GM11168 (cell line): ENCODE measurements around the gene NDST1.

Source experiments
- in situ Hi-C: fragments of 300-500 bp; cut with MboI; formaldehyde crosslinking; loops from one replicate; pipeline ENCODE4 v1.12.0; 2022; ENCODE audit warnings: low sequenced_read_pairs; ENCODE audit not compliant: unreplicated experiment

NDST1 gene

DNA sequence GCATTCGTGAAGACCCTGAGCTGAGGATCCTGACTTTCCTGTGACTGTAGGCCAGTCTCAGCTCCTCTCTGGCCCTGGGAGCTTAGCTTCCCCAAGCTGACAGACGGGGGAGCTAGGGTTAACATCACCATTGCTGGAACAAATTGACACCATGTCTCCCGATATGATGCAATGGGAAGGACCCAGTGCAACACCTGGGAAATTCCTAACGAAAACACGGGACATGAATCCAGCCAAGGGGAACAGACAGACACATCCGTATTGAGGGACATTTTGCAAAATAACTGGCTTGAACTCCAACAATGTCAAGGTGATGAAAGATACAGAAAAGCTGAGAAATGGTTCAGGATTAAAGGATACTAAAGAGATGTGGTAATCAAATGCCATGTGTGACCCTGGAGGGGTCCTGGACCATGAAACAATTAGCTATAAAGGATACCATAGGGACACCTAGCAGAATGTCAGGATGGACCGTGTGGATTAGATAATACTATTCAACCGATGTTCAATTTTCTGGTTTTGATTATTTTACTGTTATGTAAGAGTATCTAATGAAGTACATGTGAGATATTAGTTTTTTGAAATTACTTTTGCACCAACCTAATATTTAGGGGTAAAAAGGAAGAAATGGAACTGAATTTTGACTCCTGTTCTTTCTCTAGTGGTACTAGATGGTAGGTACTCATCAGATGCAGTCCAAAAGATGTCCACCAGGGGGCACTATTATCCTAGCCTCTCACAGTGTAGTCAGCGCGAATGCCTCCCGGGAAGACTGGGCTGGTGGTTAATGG lies 52.7 kb downstream of the NDST1 start:
- in situ Hi-C loops: loop anchor here (5.0 to 25.0 kb wide), 2 partner anchors 92 to 277 kb away; partner anchors contain the start of gene IRGM

DNA sequence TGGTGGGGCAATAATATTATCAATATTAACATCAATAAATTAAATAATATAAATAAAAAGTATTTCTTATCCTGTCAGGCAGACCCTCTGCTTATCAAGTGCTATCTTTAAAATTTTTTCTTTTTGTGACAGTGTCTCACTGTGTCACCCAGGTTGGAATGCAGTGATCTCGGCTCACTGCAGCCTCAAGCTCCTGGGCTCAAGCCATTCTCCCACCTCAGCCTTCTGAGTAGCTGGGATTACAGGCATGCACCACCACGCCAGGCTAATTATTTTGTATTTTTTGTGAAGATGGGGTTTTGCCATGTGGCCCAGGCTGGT lies 53.2 kb downstream of the NDST1 start:
- in situ Hi-C loops: loop anchor here (5.0 to 25.0 kb wide), 2 partner anchors 91 to 276 kb away; partner anchors contain the start of gene IRGM

DNA sequence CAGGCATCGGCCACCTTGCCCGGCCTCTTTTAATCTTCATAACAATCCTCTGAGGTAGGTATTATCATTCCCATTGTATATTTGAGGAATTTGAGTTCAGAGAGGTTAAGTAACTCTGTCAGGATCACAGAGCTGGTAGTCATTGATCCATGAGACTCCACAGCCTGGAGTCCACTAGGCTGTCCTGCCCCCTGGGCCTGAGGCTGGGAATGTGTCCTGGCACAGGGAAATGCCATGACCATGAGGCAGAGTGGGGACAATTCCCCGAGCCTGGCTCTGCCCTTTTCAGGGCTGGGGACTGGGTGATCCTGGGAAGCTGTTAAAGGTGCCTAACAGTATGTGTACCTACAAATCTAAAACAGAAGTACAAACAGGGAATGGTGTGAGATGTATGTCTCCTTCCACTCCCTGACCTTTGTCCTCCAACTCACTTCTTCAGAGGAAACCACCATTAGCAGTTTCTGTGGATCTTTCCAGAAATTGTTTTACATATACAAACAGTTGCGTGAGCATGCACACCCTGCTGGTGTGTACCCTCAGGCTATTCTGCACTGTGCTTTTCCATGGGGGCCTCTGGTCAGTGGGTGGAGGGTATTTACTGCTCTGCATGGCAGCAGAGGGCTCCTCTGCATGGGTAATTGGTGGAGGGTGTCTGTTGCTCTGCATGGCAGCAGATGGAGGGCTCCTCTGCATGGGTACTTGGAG lies 53.8 kb downstream of the NDST1 start:
- in situ Hi-C loops: loop anchor here (5.0 to 25.0 kb wide), 2 partner anchors 91 to 276 kb away; partner anchors contain the start of gene IRGM

DNA sequence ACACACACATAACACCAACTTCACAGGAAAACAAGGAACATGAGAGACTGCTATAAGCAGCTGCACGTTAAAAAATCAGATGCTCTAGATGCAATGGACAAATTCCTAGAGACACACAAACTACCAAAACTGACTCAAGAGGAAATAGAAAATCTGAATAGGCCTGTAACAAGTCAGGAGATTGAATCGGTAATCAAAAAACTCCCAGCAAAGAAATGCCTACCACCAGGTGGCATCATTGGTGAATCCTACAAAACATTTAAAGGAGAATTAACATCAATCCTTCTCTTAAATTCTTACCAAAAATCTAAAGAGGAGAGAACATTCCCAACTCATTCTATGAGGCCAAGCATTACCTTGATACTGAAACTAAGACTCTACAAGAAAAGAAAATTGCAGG lies 54.9 kb downstream of the NDST1 start:
- in situ Hi-C loops: loop anchor here (5.0 to 25.0 kb wide), 2 partner anchors 89 to 274 kb away; partner anchors contain the start of gene IRGM

DNA sequence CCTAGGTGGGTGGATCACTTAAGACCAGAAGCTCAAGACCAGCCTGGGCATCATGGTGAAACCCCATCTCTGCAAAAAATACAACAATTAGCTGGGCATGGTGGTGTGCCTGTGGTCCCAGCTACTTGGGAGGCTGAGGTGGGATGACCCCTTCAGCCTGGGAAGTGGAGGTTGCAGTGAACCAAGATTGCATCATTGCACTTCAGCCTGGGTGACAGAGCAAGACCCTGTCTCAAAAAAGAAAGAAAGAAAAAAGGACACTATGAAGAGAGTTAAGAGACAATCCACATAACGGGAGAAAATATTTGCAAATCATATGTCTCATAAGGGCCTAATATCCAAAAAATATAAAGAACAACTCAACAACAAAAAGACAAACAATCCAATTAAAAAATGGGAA lies 57.9 kb downstream of the NDST1 start:
- in situ Hi-C loops: loop anchor here (25.0 kb wide), 1 partner anchor 271 kb away; the partner anchor contains the start of gene IRGM

DNA sequence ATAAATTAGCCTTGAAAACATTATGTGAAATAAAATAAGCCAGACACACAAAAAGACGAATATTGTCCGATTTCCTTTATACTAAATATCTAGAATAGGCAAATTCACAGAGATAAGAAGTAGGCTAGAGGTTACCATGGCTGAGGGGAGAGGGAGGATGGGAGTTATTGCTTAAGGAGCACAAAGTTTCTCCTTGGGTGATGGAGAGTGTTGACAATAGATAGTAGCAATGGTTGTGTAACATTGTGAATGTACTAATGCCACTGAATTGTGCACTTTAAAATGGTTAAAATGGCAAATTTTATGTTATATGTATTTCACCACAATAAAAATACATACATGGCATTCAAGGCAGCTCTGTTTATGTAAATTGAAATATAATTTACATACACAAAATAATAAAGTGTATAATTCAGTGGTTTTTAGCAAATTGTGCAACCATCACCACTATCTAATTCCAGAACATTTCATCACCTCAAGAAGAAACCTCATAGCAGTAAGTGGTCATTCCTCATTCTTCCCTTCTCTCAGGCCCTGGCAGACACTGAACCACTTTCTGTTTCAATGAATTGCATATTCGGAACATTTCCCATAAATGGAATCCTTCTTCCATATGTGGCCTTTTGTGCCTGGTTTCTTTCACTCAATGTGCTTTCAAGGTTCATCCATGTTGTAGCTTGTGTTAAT lies 59.2 kb downstream of the NDST1 start:
- in situ Hi-C loops: loop anchor here (25.0 kb wide), 1 partner anchor 270 kb away; the partner anchor contains the start of gene IRGM

DNA sequence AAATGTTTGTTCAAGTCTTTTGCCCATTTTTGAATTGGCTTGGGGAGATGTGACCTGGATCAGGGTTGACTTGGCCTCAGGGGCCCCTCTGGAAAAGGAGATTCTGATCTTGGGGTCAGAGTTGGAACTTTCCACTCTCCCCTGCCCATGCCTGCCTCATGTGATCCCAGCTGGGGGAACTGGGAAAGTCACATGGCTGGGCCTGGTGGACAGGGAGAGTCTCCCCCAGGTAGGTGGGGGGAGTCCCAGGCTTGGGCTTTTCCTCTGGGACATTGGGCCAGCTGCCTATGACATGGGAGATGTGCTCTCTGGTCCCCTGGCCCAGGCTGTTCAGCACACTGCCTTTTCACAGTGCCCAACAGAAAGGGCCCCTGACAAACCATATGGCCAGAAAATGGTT lies 60.7 kb downstream of the NDST1 start:
- in situ Hi-C loops: loop anchor here (25.0 kb wide), 1 partner anchor 269 kb away; the partner anchor contains the start of gene IRGM

DNA sequence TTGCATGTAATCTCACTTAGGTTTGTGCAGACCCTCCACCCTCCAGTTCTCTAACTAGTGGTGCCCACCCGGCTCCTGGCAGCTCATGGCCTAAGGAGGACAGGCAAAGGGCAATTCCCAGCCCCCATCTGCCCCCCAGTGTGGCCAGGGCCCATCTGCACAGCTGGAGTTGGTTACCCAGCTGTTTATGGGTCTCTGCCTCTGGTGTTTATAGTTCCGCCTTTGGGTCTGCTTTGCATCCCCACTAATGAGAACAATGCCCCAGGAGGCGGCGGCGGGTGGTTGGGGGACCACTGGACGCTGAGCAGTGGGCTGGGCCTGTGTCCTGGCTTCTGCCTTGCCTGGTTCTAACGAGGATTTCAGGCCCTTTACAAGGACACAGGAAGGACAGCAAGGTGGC lies 62.4 kb downstream of the NDST1 start:
- in situ Hi-C loops: loop anchor here (25.0 kb wide), 1 partner anchor 267 kb away; the partner anchor contains the start of gene IRGM

DNA sequence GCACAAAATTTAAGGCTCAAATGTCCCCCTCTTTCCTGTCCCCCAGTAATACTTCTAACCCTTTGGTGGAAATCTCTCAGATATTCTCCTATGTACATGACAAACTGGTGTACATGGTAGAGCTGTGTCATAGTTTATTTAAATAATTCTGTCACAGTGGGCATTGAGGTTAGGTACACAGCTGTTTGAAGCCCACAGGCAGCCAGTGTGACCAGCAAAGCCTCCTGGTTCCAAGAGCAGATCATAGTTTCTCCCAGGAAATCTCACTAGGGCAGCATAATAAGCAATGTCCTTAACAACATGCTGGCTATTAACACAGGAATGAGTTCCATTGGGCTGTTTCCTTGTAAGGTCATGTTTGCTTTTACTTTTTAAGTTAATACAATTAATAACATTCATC lies 63.9 kb downstream of the NDST1 start:
- in situ Hi-C loops: loop anchor here (25.0 kb wide), 1 partner anchor 265 kb away; the partner anchor contains the start of gene IRGM

DNA sequence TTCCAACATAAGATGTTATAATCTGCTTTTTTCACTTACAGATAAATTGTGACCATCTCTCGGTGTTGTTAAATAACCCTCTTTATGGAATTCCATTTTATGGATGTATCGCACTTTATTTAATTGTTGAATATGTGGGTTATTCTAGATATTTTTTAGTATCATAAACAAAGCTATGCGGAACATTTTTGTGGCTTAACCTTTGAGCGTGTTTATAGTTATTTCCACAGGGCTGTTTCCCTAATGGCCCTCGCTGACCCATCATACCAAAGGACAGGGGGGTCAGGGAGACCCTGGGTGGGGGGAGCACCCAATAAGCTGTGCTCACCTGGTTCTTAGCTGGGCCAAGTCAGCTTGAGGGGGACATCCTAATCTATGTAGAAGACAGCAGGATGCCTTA lies 65.3 kb downstream of the NDST1 start:
- in situ Hi-C loops: loop anchor here (25.0 kb wide), 1 partner anchor 264 kb away; the partner anchor contains the start of gene IRGM

DNA sequence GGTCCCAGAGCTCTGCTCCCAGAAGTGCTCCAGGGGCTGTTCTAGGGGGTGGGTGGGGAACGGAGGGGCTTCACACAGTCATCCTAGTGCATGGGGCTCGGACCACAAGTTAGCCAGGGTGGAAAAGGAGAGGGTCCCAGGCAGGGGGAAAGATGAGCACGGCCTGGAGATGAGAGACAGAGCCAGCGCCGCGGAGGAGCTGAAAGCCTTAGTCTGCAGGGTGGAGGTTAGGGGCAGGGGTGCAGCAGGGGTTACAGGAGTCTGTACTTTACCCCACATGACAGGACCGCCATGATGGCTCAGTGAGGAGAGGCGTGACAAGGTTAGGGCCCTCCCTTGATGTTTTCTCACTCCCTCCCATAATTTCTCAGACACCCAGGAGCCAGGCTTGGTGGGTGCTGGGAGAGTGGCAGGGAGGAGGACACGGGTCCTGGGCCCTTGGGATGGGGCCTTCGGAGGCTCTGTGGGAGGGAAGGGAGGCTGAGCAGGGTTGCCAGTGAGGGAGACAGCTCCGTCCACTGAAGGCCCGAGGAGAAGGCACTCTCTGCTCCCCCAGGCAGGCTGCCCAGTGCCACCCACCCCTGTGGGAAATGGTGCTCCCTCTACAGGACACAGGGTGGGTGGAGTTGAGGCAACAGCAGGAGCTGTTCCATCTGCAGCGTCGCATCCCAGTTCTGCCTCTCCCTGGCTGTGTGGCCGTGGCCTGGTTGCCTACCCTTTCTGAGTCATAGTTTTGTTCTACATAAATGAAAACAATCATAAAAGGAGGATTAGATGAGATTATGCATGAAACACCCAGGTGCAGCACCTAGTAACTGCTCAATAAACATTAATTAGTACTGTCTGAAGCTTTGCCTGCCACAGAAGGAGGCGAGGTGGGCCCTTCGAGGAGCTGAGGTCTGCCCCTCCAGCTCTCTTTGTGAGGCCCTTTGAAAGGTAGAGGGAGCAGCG lies 66.2 kb downstream of the NDST1 start:
- in situ Hi-C loops: loop anchor here (25.0 kb wide), 1 partner anchor 263 kb away; the partner anchor contains the start of gene IRGM

DNA sequence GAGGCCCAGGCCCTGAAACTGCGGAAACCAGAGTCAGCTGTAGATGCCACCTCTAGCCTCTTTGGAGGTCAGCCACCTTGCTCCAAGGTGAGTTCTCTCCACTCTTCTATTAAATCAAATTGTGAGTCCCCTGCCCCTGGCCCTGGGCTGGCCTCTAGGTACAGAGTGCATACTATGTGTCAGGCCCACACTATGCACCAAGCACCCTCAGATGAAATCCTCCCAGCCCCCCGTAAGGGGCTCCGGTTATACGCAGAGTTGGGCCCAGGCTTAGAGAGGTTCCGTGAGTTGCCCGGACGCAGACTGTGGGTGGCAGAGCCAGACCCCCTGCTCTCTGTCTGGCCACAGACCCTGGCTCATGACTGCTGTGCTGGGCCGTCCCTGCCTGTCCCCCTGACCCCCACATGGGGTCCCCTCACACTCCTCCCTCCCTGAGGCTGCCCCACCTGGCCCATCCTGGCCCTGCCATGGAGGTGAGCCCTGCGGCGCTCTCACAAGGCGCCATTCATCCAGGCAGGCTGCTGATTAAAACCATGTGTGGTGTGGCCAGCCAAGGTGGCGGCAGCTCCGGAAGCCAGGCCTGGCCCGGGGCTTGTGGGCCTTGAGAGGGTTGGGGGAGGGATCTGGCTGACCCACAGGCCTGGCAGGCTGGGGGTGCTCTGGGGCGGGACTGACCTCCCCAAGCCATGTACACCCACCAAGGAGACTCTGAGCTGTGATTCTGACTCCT lies 67.1 kb downstream of the NDST1 start:
- in situ Hi-C loops: loop anchor here (25.0 kb wide), 1 partner anchor 262 kb away; the partner anchor contains the start of gene IRGM

DNA sequence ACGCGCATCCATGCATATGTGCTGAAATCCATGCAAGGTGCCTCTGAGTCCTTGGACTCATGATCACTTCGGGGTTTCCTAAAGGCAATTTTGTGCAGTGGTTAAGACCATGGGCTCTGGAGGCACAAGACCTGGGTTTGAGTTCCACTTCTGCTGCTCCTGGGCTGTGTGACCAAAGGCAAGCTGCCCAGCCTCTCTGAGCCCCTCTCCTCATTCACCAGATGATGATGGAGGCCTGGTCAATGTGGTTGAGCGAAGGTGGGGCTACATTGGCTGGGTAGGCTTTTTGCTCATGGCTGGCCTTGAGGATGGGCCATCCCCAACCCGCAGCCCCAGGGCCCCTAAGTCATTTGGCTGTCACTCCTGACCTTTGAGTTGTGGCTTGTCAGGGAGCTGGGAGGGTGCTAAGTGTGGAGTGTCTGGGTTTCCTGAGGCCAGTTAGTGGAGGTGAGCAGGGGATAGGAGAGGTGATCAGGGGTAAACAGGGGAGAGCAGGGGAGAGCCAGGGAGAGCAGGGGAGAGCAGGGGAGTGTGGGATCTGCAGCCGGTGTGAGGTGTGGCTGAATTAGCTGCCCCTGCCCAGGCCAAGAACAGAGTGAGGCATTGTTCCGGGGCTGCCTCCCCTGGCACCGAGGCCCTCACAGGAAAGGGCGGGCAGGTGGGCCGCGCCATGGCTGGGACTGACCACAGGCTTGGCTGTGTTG lies 68.0 kb downstream of the NDST1 start:
- in situ Hi-C loops: no loop called here

DNA sequence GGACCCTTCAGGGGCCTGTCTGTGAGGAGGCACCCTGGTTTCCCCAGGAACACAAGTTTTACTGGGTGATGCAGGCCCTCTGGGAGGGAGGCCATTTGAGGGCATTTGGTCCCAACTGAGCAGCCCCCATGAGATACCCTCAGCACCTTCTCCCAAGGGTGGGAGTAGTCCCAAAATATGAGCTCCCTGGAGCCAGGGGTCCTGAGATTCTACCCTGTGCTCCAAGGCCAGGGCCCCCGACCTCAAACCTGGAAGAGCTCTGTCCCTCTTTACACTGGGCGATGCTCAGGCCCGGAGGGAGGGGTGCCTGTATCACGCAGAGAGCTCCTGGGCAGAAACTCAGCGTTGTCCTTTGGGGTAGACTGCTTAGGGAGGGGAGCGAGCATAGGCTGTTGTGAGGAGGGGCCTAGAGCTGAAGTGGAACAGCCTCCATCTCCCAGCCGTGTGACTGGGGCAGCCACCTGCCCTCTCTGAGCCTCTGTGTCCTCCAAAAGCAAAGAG lies 68.6 kb downstream of the NDST1 start:
- in situ Hi-C loops: no loop called here

DNA sequence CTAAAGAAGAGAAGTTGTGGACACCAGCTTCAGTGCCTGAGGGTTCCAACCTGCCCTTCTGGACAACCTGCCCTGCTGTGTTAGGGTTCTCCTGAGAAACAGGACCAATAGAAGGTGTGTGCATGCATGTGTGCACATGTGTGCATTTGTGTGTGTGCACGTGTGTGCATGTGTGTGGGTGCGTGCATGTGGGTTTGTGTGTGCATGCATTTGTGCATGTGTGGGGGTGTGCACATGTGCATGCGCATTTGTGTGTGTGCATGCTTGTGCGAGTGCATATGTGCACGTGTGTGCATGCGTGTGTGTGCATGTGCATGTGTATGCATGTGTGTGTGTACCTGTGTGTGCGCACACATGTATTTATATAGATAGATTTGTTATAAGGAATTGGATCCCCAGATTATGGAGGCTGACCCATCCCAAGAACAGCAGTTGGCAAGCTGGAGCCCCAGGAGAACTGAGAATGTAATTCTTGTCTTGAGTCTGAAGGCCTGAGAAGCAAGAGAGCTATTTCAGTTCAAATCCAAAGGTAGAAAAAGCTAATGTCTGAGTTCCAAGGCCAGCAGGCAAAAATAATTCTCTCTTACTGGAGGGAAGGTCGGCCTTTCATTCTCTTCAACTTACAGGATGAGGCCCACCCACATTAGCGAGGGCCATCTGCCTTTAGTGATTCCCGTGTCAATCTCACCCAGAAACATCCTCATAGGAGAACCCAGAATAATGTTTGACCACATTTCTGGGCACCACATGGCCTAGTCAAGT lies 69.6 kb downstream of the NDST1 start:
- in situ Hi-C loops: no loop called here

DNA sequence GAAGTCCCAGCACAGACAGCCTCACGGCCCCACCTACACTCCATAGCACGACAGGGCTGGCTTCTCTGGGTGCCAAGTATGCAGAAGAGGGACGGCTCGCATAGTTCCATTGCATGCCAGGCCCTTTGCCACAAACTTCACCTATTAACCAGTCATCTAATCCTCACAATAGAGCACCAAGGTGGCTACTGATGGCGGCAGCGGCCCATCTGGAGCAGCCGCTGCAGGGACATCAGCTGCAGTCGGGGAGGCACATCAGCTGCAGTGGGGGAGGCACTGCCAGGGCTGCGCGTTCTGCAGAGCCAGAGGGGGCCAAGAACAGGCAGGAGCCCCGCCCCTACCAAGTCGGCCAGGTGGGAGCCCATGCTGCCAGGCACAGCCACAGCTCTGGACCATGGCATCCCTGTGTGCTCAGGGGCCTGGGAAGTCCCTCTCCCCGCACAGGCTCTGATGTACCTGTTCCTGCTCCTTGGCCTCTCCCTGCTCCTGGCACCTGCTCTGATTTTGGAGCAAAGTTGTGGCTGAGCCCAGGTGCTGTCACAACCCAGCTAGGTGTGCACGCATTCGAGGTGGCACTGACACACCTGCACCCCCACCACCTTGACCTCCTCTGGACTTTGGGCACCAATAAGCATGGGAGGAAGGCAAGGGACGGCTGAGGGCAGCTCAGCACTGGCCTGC lies 71.0 kb downstream of the NDST1 start:
- in situ Hi-C loops: no loop called here
